ENCODE measurements around the gene GRPEL2. TPM values are rescaled to one million over a fixed set of nuclear protein-coding genes. Genes with fewer than 3 reads are reported as not detected.

Gene GRPEL2
- total and polyA plus RNA-seq, 2 of the 8 experiments (the other 6 are each of a cell fraction or from before 2014, with no cell fraction given) = 11.2 to 52.2 TPM

DNA sequence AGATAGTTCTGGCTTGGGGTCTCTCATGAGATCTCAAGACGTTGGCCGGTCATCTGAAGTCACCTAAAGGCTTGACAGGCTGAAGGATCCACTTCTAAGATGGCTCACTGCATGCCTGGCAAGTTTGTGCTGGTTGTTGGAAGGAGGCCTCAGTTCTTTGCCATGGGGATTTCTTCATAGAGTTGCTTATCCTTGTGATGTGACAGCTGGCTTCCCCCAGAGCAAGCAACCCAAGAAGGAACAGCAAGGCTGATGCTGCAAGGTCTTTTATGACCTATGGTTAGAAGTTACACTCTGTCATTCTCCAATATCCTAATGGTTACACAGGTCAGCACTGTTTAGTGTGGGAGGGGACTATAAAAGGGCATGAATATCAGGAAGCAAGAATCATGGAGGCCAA lies 20.7 kb upstream of the GRPEL2 start (continued):
- no peak for TF ChIP-seq CTCF (IDR thresholded peaks at IDR 0.05; ENCODE audit: control extremely low read depth in 1 of 3, insufficient read depth in 1 of 3, low read depth in 1 of 3, low read length in 3 of 3)
- no peak for TF ChIP-seq ATF2 (IDR thresholded peaks at IDR 0.05; ENCODE audit: low read length)

Data from H1 (cell line).